Measurements from ENCODE around the gene SCUBE2.

DNA sequence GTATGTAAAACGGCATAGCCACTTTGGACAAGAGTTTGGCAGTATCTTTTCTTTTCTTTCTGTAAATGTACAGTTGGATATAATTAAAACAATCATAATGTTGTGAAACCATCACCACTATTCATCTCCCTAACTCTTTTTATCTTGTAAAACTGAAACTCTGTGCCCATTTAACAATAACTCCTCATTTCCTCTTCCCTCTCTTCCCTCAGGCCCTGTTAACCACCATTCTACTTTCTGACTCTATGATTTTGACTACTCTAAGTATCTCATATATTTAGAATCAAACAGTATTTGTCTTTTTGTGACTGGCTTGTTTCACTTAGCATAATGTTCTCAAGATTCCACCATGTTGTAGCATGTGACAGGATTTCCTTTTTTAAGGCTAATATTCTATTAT lies 10.2 kb downstream of the SCUBE2 start:
- TF ChIP-seq, protein P1, sequence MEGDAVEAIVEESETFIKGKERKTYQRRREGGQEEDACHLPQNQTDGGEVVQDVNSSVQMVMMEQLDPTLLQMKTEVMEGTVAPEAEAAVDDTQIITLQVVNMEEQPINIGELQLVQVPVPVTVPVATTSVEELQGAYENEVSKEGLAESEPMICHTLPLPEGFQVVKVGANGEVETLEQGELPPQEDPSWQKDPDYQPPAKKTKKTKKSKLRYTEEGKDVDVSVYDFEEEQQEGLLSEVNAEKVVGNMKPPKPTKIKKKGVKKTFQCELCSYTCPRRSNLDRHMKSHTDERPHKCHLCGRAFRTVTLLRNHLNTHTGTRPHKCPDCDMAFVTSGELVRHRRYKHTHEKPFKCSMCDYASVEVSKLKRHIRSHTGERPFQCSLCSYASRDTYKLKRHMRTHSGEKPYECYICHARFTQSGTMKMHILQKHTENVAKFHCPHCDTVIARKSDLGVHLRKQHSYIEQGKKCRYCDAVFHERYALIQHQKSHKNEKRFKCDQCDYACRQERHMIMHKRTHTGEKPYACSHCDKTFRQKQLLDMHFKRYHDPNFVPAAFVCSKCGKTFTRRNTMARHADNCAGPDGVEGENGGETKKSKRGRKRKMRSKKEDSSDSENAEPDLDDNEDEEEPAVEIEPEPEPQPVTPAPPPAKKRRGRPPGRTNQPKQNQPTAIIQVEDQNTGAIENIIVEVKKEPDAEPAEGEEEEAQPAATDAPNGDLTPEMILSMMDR (conservative IDR thresholded peaks at IDR 0.05 in 1 of 2, IDR thresholded peaks at IDR 0.05 in 1 of 2; ENCODE audit: low read depth in 1 of 2, low read length in 2 of 2) = no peak
- TF ChIP-seq EZH2 (IDR thresholded peaks at IDR 0.05; ENCODE audit: low read length, missing control alignments) = no peak
